BE2C (cell line): ENCODE measurements around the gene NAPA.

ENCODE experiments used
- DNase-seq: peaks from one replicate; pipeline ENCODE4 v3.0.0-alpha.2; 2020
- H3K27me3 ChIP-seq: fragments of 250-450 bp; sonication (Bioruptor Pico); 2 replicates; pipeline ENCODE4 v1.5.1; 2020; ENCODE audit warnings: mild to moderate bottlenecking
- H3K36me3 ChIP-seq: fragments of 250-450 bp; sonication (Bioruptor Pico); 2 replicates; pipeline ENCODE4 v1.5.1; 2020; ENCODE audit warnings: mild to moderate bottlenecking
- H3K4me1 ChIP-seq: fragments of 250-450 bp; sonication (Bioruptor Pico); 2 replicates; pipeline ENCODE4 v1.5.1; 2020
- H3K4me3 ChIP-seq: 2 replicates; pipeline ENCODE4 v1.5.1; 2011; ENCODE audit warnings: low read depth, low read length
- H3K9me3 ChIP-seq: fragments of 250-450 bp; sonication (Bioruptor Pico); 2 replicates; pipeline ENCODE4 v1.5.1; 2020
- CTCF ChIP-seq: IDR thresholded peaks from 2 replicates; pipeline ENCODE4 v1.5.1; 2012; ENCODE audit warnings: mild to moderate bottlenecking, low read depth, low read length

The NAPA gene

GRCh38 chr19:47518854-47519253 lies 4.0 kb upstream of the NAPA start:
- Histone ChIP-seq H3K9me3 (no peaks in the 10 kb centered on the region), H3K4me3 (no peak overlapping the region), H3K4me1 (peaks cover 3% of the 10 kb centered on the region), H3K27me3 (no peaks in the 10 kb centered on the region), H3K36me3 (no peaks in the 10 kb centered on the region)
- TF ChIP-seq CTCF = no peak
- DNase-seq = no peak

- no peaks in the 10 kb centered on the region for H3K4me1 ChIP-seq
- H3K4me3 ChIP-seq = no peak overlapping the region
- no peak for TF ChIP-seq CTCF
- H3K9me3 ChIP-seq = no peaks in the 10 kb centered on the region
- DNase-seq = no peak
- no peaks in the 10 kb centered on the region for H3K27me3 ChIP-seq
- no peaks in the 10 kb centered on the region for H3K36me3 ChIP-seq
Observed at GRCh38 chr19:47518139-47518538, 3.3 kb upstream of the NAPA start.

DNA sequence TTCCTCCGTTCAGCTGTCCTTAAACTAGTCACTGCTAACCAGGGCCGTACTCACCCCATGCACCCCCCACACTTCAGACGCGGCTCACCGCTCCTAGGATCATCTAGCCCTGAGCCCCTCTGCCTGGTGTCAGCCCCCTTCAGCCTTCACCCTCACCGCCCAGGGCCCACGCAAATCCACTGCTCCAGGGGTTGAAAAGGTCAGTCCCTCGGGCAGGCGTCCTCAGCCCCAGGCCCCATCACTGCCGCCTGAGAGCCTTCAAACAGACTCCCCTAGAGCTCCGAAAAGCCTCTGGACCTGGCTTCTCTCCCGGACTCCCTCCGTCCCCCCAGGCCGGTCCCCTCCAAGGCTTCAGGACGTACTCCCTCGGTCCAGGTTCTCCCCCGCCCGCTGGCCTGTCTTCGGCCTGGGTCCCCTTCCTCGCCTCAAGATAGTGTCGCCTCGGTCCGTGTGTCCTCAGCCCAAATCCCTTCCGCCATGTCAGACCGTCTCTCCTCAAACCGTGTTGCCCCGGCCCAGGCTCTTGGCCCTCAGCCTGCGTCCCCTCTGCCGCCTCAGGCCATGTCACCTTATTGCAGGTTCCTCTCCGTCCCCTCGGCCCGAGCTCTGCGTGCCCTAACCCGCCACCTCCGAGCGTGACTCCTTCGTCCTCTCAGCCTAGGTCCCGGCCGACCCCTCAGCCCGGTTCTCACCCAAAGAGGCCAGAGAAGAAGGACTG lies 553 bp downstream of the NAPA start:
- H3K4me1 ChIP-seq = no peaks in the 10 kb centered on the region
- no peaks in the 10 kb centered on the region for H3K27me3 ChIP-seq
- H3K36me3 ChIP-seq = no peaks in the 10 kb centered on the region
- peak overlapping the region; percentile 98 for H3K4me3 ChIP-seq
- no peak for TF ChIP-seq CTCF
- no peaks in the 10 kb centered on the region for H3K9me3 ChIP-seq
- DNase-seq = no peak

GRCh38 chr19:47512948-47513319 lies 1.9 kb downstream of the NAPA start:
- H3K4me3 ChIP-seq = no peak overlapping the region
- DNase-seq = no peak
- no peaks in the 10 kb centered on the region for H3K36me3 ChIP-seq
- no peak for TF ChIP-seq CTCF
- H3K27me3 ChIP-seq = no peaks in the 10 kb centered on the region
- no peaks in the 10 kb centered on the region for H3K9me3 ChIP-seq
- H3K4me1 ChIP-seq = peaks cover 4% of the 10 kb centered on the region

DNA sequence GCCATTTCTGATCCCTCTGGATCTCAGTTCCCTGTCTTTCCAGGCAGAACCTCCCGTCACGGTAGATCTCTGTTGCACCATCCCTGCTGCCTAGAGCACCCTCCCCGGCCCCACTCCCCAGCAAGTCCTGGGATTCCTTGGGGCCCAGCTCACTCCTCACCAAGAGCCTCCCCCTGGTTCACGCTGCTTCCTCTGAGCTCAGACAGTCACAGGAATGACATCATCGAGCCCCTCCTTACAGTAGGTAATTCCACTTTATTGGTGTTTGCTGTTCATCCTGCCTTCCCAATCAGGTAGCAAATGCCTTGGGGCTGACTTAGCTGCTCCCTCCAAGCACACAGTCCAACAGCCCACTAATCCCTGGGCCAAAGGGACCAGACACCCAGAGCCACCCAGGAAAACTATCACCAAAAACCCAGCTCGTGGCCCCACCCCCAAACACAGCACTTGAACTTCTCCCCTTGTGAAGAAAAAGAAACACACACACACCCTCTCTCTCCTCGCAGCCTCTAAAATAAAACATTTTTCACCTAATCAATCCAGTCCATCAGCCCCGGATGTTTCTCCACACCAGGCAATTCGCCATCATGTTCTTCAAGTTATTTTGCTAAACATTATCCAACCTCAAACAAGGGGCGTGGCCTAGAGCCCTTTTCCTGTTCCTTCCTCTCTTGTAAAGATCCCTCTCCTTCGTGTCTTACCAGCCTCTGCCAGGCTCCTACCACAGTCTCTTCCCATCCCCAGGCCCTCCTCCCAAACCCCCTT lies 2.5 kb downstream of the NAPA start:
- TF ChIP-seq CTCF = no peak
- H3K36me3 ChIP-seq = no peaks in the 10 kb centered on the region
- no peaks in the 10 kb centered on the region for H3K27me3 ChIP-seq
- no peak overlapping the region for H3K4me3 ChIP-seq
- DNase-seq = no peak
- H3K9me3 ChIP-seq = no peaks in the 10 kb centered on the region
- peaks cover 10% of the 10 kb centered on the region for H3K4me1 ChIP-seq

DNA sequence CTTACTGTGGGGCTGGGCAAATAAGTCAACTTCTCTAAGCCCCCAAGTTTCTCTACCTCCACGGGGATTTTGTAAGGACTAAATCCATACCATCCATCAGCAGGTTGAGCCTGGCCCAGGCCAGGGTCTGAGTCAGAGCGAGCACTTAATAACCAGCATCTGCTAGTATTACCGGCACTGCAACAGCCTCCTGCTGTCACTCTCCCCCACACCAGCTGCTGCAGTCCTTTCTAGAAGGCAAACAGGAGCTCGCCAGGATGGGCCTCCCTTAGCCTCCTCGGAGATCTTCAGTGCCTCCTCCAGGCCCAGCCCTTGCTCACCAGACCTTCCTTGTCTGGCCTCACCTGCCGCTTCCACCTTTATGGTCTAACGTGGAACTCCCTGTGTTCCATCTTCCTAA lies 3.2 kb downstream of the NAPA start:
- H3K27me3 ChIP-seq = no peaks in the 10 kb centered on the region
- H3K4me3 ChIP-seq = no peak overlapping the region
- TF ChIP-seq CTCF = no peak
- H3K9me3 ChIP-seq = no peaks in the 10 kb centered on the region
- no peaks in the 10 kb centered on the region for H3K36me3 ChIP-seq
- DNase-seq = no peak
- H3K4me1 ChIP-seq = peaks cover 10% of the 10 kb centered on the region
